Ishikawa (cell line): ENCODE data around the gene TSG101.

Experiments used
- CEBPB ChIP-seq: IDR thresholded peaks from 2 replicates; pipeline ENCODE4 v1.6.1; 2012
- EP300 ChIP-seq: IDR thresholded peaks from 2 replicates; pipeline ENCODE4 v1.6.1; 2012; ENCODE audit warnings: borderline replicate concordance
- TAF1 ChIP-seq: IDR thresholded peaks from 2 replicates; pipeline ENCODE4 v1.6.1; 2012; ENCODE audit warnings: low read depth, mild to moderate bottlenecking
- TCF12 ChIP-seq: IDR thresholded peaks from 2 replicates; pipeline ENCODE4 v1.6.1; 2012; ENCODE audit warnings: low read depth
- TF ChIP-seq, protein P1 (sequence below): IDR thresholded peaks from 2 replicates; pipeline ENCODE4 v1.6.1; 2012

DNA sequence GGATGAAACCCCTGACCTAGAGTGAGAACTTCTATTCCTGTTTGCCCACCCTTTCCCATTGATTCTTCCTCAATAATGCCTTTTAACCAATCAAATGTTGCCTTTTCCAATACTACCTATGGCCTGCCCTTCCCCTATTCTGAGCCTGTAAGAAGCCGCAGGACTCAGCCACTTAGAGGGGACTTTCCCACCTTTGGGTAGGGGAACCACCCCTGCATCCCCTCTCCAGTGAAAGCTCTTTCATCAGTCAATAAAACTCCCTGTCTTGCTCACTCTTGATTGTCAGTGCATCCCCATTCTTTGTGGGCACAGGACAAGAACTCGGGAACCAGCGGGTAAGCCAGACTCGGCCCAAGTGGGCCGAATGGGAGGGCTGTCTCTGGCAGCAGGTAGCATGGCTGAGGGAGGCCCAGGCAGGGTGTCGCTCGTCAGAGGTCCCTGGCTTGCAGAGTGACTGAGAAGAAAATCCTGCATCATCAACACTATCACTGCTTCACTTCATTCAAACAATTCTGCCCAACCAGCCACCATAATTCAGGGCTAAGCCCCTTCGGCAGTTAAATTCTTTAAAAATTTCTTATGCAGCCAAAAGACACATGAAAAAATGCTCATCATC is 40.7 kb downstream of the TSG101 start:
- TF ChIP-seq, protein P1, sequence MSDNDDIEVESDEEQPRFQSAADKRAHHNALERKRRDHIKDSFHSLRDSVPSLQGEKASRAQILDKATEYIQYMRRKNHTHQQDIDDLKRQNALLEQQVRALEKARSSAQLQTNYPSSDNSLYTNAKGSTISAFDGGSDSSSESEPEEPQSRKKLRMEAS: no peak
- TF ChIP-seq CEBPB: no peak
- no peak for TF ChIP-seq TCF12
- no peak for TF ChIP-seq EP300
- TF ChIP-seq TAF1: no peak
